Kidney glomerular epithelial cell (primary cell): ENCODE results near the gene S100A7A.
"Not testable (repeated sequence)": the region's sequence is repeated elsewhere in the genome, so short reads cannot be mapped to it uniquely, and the experiment has no call there.

Experiments used
- DNase-seq: peaks from one replicate; lab custom pipeline; 2025; lab: John Stamatoyannopoulos, UW

Gene S100A7A

DNA sequence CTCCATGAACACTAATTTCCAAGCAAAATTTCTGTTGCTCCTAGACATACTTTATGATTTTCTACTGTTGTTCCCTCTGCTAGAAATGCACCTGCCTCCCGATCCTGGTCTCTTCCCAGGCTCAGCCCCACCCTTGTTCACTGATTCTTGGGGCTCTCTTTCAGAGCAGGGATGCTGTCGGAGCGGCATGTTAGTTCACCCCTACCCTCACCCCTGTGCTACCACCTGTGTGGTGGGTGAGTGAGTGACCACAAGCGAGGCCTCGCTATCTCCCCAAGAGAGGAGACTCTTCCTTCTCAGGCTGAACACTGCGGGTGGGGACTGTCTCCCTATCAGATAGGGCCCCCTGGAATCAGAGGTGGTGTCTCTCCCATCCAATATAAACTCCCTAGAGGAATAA is 20.5 kb upstream of the S100A7A start:
- DNase-seq = no peak

DNA sequence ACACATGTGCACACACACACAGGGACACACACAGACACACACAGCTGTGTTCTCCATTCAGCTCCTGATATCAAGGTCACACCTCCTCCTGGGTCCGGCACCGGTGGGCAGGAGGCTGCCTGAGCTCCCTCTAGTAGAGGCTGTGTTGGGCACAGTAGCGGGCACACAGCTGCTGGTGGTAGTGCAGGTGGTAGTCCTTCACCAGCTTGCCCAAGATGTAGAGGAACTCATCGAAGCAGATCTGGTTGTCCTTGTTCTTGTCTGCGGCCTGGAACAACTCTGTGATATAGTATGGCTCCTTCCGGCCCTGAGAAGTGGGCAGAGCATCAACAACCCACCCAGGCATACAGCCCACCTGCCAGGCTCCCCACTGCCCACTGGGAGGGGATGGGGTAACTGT is 19.9 kb upstream of the S100A7A start:
- DNase-seq = no peak

DNA sequence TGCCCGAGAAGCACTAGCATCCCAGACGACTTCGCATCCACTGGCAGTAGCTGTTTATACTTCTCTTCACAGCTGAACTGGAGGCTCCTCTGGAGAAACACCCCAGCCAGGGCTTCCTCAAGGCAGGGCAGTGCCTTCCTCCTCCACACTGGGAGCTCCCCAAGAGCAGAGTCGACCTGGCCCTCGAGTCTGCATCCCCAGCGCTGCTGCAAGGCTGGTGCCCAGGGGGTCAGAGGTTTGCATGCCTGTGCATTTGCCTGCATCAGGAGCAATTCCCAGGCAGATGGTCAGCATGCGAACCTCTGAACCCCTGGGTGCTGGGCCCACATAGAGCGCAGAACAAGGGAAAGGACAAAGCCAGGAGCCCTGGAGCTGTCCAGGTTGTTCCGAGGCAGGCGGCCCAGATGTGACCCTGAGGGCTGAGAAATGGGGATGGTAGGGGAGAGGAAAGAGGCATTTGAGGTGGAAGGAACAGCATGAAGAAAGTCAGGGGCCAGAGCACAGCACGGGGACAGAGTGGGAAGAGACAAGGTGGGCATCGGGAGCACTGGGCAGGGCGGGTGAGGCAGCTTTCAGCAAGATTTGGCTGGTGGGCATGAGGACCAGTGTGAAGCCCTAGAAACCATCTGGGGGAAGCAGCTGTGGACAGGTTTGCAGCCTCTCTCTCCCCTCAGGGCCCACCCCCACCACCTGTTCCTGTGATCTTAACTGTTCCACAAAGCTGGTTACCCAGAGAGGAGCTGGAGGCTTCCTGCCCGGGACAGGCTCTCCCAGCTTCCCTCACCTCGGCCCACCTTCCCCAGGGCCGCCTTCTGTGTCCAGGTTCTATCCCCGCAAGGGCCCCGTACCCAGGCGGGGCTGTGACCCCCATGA is 19.0 kb upstream of the S100A7A start:
- no peak for DNase-seq

DNA sequence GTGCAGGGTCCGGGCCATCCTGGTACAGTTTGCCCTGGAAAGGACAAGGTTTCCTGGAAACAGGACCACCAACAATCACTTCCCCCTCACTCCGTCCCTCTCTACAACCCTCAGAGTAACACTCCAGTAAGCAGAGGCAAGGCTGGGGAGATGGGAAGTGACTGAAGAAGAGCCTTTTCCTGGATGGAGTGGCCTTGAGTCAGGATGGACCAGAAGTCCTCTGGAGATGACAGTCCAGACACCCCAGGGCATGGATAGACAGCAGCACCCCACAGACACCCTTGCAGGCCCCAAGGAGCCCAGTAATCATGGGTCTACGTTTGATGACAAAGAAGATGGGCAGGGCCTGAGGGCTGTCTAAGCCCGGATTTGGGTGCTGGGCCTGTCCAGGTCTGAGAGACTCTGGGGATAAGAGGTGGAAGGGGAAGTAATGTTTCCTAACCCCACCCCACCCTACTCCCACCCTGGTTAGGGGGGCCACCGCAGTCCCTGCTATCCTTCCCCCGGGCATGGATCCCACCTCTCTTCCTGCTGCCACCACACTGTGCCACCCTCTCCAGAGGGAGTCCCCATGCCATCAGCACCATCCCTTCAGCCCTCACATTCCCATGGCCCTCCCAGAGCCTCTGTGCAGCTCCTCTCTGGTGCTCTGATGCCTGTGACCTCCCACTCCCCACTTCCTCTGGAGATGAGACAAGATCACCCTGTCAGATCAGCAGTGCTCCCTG is 18.2 kb upstream of the S100A7A start:
- DNase-seq = no peak

DNA sequence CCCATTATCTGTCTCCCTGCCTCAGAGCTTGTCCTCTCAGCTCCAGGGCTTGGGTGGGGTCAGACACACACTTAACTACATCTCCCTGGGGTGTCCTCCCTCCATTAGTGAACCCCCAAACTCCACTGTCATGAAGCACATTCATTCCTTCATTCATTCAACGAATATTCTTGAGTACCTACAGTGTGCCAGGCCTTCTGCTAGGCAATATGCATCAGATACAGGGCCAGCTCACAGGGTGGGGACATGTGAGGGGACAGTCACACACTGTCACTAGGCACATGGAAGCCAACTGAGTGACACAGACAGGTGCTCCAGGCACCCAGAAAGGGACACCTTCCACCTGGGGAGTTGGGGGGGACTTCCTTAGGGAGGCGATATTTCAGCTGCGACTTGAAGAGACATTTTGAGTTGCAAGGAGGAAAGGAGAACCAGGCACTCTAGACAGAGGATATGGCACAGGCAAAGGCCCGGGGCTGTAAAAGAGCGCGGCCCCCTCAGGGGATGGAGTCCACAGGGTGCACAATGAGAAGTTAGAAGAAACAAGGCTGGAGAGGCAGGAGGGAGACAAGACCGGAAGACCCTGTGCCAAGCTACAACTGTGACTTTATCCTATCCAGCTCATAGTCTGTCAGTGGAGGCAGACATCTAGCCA is 16.8 kb upstream of the S100A7A start:
- DNase-seq = no peak

DNA sequence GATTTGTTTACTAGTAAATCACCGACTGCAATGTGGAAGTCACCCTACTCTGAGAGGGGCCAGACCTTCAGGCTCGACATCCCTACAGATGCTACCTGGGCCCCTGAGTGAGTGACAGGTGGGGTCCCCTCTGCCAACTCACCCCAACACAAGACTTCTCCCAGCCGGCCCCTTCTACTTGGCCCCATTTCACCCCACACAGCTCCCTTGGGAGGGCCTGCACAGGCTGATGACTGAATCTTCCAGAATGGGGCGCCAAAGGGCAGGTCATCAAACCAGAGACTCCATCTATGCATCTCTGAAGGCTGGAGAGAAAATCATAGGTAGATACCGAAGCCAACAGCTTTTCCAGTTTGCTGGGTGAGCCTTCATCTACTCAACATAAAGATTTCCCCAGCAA is 16.1 kb upstream of the S100A7A start:
- no peak for DNase-seq

DNA sequence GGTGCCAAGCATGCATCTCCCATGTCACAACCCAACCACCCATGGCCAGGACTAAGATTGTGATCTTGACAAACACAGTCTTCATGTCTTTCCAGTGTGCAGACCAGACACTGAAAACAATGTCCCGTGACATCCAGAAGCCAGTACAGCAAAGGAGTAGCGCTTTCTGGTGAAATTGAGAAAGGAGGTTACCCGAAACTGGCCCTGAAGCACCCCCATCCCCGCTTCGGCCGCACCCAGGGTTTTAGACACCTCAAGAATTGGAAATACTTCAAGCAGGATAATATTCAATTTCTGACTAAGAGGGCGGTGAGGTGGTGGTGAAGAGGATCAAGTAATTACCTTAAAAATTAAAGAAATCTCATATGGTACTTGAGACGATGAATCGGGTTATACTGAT is 14.9 kb upstream of the S100A7A start:
- no peak for DNase-seq

DNA sequence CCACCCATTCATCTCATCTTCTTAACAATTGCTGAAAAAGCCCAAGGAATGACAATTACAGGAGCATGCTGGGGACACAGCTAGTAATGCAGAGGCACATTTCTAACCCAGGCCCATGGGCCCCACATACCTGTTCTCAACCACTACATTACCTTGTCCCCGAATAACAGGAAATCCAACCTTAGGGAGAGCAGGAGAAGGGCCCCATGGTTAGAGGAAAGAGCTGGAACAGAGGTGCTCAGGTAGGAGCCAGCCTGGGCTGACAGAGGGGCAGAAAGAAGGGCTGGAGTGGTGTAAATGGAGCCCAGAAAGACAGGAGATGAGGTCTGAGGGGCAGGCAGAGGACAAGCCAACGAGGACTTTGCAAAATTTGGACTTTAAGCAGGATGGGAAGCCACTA is 14.1 kb upstream of the S100A7A start:
- no peak for DNase-seq

DNA sequence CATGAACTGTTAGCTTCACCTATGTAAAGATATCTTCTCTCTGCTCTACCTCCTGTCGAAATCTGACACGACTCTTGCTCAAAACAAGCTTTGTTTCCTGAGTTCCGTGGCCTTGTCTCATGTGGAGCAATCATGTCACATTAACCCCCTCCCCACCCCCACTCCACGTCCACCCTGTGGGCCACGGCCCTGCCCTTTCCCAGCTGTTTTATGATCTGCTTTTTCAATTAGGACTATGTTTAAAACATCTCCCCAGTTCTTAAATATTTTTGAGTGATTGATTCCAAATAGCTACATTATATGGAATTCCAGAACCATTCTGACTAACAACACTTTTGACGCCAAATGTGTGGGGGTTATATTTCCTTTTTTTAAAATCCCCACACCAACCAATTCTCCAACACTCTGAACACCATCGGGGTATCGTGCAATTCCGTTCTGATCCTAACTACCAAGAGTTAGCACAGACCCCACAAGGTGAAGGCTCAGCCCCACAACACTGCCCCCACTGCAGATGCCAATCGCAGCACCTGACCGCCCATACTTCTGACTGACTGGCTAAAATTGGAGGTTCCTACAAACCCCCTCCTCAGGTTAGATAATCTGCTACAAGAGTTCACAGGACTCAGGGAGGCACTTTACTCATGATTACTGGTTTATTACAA is 12.8 kb upstream of the S100A7A start:
- no peak for DNase-seq

DNA sequence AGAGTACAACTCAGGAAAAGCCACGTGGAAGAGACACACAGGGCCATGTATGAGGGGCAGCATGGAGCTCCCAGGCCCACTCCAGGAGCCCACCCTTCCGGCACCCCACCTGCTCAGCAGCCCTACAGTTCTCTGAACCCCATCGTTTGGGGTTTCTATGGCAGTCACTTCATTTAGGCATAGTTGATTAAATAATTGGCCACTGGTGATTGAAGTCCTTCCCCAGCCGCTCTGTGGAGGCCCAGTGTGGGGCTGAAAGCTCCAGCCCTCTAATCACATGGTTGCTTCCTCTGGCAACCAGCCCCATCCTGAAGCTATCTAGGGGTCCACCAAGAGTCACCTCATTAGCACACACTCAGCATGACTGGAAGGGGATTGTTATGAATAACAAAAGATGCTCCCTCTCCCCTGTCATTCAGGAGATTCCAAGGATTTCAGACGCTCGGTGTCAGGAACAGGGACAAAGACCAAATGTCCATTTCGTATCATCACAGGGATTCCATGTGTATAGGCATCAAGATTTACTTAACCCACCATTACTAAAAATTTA is 12.2 kb upstream of the S100A7A start:
- no peak for DNase-seq

DNA sequence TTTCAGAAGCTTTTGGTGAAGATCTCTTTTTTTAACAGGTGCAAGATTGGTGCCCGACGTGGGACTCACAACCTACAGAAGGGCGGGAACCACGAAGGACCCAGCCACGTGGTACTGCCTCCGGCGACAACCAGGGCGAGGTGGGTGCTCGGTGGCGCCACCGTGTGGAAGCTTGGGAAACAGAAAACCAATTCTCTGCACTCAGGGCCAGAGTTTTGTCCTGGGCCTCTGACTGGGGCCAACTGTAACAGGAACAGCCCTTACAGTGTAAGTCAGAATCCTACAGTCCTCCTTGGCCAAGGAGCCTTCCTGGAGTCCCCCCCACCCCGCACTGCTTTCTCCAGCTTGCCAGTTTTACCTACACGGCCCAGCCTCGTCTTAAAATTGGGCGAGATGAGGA is 11.6 kb upstream of the S100A7A start:
- no peak for DNase-seq

DNA sequence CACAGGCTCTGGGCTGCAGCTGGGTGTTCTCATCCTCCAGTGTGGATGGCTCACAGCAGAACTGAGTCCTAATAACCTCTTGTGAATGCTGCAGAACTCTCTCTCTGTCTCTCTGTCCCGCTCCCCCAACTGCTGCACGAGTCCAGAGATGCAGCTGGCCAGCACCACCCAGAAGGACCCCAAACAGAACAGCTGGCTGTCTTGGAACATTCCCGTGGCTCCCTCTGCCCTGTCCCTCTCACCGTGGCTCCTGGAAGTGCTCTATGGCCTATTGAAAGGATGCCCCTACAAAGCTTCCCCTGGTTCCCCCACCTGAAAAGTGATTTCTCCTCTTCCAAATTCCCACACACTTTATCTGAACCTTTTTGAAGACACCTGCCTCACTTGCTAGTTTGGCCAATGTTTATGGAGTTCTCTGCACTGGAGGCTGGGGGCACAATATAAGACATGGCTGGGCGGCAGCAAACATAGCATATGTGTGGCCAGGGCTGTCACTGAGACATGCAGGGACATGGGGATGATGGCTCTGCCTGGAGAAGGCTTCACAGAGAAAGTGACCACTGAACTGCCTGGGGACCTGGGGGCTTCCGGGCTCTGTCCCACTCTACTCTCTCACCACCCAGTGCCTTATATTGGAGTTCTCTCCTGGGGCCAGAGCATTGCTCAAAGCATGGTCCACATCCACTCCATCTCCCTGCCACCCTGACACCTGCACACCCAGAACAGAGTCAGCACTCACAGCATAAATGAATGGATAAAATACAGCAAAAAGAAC is 10.3 kb upstream of the S100A7A start:
- DNase-seq = not testable (repeated sequence)

DNA sequence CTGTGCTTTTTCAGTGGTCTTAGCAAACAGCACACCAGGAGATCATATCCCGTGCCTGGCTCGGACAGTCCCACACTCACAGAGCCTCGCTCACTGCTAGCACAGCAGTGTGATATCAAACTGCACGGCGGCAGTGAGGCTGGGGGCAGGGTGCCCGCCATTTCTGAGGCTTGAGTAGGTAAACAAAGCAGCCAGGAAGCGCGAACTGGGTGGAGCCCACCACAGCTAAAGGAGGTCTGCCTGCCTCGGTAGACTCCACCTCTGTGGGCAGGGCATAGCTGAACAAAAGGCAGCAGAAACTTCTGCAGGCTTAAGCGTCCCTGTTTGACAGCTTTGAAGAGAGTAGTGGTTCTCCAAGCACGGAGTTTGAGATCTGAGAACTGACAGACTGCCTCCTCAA is 9.0 kb upstream of the S100A7A start:
- not testable (repeated sequence) for DNase-seq

DNA sequence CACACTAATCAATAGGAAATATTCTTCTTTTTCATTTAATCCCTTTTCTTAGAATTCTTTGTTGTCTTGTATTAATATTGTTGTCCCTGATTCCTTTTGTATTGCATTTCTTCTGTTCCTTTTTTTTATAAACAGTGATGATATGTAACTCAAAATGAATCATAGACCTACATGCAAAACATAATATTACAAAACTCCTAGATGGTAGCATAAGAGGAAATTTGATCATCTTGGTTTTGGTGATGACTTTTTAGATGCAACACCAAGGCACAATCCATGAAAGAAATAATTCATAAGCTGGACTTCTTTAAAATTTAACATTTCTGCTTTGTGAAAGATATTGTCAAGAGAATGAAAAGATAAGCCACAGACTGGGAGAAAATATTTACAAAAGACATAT is 2.4 kb upstream of the S100A7A start:
- DNase-seq = not testable (repeated sequence)

DNA sequence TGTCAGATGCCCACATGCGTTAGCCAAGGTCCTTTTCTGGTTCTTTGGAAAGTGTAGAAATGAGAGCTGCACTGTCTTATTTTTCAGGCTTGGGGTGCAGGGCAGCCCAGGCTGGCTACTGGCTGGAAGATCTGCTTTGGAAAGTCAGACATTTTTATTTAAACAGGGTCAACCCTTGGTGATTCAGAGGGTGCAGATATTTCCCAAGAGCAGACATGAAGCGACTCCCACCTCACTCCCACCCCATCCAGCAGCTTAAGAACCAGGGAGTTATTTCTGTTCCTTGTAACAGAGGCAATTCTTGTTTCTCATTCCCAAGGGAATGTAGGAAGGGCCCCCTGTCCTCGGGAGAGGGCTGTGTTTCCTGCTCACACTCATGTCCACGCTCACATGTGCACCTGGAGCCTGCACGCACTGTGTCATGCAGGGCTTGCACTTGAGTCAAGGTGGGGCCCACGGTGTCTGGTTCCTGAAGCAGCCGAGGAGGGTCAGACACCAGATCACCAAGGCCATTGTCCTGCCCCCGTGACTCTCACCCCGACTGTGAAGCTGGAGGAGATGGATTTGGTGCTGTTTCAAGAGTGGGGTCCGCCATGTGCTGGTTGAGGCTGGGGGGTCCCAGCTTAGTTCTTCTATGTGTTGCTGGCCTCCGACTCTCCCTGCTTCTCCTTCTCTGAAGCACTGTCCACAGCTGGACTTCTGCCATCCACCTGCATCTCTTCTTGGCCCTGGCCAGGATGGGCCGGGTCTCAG is 992 bp downstream of the S100A7A start:
- no peak for DNase-seq

DNA sequence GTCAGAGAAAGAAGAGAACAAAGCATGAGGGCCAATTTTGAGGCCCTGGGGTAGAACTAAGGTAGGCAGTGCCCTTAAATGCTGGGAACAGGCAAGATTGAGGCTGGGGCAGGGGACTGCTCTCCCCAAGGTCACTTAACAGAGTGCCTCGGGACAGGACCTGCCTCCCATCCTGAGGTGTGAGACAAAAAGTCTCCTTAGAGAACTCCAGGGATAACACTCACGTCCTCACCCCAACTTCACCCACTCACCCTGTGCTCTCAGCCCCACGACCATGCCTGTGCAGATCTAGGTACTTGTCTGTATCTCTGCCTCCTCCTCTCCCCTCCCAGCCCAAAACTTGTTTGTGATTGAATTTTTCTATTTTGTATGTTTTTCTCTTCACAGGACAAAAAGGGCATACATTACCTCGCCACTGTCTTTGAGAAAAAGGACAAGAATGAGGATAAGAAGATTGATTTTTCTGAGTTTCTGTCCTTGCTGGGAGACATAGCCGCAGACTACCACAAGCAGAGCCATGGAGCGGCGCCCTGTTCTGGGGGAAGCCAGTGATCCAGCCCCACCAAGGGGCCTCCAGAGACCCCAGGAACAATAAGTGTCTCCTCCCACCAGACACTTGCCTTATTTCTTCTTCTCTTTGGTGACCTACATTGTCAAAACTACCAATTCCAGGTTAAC is 2.6 kb downstream of the S100A7A start:
- DNase-seq = not testable (repeated sequence)

DNA sequence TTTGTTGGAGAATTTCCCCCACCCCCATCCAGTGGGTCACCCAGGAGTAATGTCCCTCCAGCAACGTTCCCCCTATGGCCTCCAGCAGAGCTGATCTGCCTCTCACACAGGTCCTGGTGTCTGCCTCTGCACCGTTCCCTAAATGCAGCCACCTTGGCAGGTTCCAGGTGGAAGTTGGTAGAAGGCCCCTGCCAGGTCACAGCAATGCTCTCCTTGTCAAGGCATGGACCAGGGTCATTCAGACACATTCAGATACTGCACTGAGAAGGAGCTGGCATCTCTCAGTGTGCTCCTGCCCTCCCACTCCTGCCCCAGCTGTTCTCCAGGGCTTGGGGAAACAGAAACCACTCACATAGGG is 3.1 kb downstream of the S100A7A start:
- DNase-seq = not testable (repeated sequence)

DNA sequence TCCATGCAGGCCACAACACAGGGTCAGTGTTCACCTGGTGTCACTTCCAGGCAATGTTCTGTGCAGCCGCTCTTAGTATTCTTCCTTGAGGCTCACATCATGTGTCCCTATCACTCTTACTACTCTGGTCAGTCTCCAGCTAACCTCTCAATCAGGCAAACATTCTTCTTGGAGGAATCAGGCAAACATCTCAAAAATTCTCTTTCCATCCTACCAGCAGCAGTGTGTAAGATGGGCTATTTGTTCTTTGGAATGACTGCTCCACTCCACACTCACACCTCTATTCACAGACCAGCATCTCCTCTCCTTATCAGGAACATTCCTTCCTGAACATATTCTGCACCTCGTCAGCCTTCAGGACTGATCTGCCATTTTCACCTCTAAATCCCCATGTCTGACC is 4.0 kb downstream of the S100A7A start:
- DNase-seq = no peak

DNA sequence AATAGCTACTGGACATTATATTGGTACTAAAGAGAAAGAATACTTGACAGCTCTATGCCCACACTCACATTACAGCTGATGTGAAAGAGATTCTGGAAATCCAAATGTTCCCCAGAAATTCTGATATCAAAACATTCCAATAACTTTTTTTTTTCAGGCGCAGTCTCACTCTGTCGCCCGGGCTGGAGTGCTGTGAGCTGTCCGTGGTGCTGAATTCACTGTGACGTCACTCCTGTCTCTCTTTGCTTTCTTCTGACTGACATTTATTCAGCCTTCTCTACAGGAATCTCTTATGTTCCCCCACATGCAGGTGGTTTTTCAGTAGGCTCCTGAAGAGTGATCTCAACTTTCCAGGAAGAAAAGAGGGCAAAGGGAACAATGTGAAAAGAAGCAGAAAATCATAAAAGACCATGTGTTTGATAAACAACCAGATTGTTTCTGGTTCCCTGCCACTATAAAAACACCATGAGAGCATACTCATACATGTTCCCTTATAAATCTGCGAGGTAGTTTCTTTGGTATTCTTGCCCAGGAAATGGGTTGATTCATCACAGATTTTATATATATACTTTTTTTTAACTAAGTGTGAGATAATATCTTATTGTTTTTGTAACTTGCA is 6.2 kb downstream of the S100A7A start:
- DNase-seq = peak; percentile 60

DNA sequence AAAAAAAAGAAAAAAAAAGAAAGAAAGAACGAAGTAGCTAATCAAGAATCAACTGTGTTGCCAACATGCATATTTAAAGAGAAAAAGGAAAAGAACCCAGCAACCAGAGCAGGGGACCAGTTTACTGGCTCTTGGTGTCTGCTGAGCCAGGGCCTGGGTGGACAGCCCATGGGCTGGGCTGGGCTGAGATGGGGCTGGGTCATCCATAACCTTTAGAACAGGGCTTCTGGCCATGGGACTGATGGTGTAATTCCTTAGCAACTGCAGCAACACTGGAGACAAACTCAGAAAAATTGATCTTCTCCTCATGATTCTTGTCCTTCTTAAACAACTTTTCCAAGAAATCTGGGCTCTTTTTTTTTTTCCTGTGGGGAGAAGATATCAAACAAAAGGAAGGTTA is 10.5 kb downstream of the S100A7A start:
- no peak for DNase-seq
